ENCODE measurements around the gene MYO9A.

Gene MYO9A

DNA sequence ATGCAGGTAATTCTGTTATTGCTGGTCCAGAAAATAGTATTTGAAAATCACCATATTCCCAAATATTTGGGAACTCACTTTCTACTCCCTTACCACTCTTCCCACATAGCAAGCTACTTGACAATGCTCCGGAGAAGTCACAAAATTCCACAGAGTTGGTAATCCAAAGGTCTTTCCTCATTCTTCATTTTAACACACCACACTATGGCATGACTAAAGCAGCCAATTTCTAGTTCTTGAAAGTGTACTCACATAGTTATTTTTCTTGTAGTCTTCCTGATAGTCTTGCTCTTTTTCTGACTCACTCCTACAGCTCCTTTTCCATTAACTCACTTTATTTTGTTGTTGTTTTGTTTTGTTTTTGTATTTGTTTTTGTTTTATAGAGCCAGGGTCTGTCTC, 67.2 kb downstream of the MYO9A start:
- Histone ChIP-seq H3K9me3 (ENCODE audit: severe bottlenecking) (no peaks in the 10 kb centered on the region), H3K27ac (ENCODE audit: poor library complexity, severe bottlenecking) (no peak overlapping the region), H3K27me3 (ENCODE audit: insufficient read depth, poor library complexity, severe bottlenecking) (no peaks in the 10 kb centered on the region), H3K36me3 (ENCODE audit: low read depth) (peaks cover 11% of the 10 kb centered on the region; the same call in 1 of the 2 replicates), H3K4me1 (ENCODE audit: insufficient read depth, poor library complexity, severe bottlenecking) (no peaks in the 10 kb centered on the region), H3K4me3 (ENCODE audit: severe bottlenecking) (no peak overlapping the region)
- ATAC-seq (ENCODE audit: low read depth) (no peak), DNase-seq (ENCODE audit: low spot score) (no peak)
- TF ChIP-seq, protein P1, sequence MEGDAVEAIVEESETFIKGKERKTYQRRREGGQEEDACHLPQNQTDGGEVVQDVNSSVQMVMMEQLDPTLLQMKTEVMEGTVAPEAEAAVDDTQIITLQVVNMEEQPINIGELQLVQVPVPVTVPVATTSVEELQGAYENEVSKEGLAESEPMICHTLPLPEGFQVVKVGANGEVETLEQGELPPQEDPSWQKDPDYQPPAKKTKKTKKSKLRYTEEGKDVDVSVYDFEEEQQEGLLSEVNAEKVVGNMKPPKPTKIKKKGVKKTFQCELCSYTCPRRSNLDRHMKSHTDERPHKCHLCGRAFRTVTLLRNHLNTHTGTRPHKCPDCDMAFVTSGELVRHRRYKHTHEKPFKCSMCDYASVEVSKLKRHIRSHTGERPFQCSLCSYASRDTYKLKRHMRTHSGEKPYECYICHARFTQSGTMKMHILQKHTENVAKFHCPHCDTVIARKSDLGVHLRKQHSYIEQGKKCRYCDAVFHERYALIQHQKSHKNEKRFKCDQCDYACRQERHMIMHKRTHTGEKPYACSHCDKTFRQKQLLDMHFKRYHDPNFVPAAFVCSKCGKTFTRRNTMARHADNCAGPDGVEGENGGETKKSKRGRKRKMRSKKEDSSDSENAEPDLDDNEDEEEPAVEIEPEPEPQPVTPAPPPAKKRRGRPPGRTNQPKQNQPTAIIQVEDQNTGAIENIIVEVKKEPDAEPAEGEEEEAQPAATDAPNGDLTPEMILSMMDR (IDR thresholded peaks at IDR 0.05; ENCODE audit: poor library complexity, severe bottlenecking) = no peak

DNA sequence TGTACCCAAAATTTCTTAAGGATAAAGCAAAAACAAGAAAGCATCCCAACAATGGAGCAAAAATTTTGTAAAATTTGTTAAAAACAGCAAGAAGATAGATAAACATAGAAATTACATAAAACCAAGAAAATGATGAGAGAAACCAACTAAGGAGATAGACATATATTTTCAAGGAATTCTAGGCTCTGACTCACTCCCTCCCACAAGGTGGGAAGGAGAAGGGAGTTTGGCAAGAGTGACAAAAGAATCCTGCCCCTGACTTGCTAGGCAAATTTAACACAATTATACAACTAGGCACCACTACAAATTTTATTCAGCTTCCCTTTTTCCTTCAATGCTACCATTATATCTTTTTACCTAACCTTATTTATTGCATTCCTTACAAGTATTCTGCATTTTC, 70.9 kb downstream of the MYO9A start:
- no peaks in the 10 kb centered on the region for H3K9me3 ChIP-seq (ENCODE audit: severe bottlenecking)
- no peaks in the 10 kb centered on the region for H3K27me3 ChIP-seq (ENCODE audit: insufficient read depth, poor library complexity, severe bottlenecking)
- no peak overlapping the region for H3K4me3 ChIP-seq (ENCODE audit: severe bottlenecking)
- TF ChIP-seq, protein P1 (IDR thresholded peaks at IDR 0.05; ENCODE audit: poor library complexity, severe bottlenecking) = no peak
- H3K4me1 ChIP-seq (ENCODE audit: insufficient read depth, poor library complexity, severe bottlenecking) = peaks cover 5% of the 10 kb centered on the region
- no peak for DNase-seq (ENCODE audit: low spot score)
- H3K27ac ChIP-seq (ENCODE audit: poor library complexity, severe bottlenecking) = no peak overlapping the region
- peaks cover 18% of the 10 kb centered on the region; the same call in 1 of the 2 replicates for H3K36me3 ChIP-seq (ENCODE audit: low read depth)
- 0 out of 3 replicates have a peak, but pooled peaks have one; percentile 35 for ATAC-seq (ENCODE audit: low read depth)

DNA sequence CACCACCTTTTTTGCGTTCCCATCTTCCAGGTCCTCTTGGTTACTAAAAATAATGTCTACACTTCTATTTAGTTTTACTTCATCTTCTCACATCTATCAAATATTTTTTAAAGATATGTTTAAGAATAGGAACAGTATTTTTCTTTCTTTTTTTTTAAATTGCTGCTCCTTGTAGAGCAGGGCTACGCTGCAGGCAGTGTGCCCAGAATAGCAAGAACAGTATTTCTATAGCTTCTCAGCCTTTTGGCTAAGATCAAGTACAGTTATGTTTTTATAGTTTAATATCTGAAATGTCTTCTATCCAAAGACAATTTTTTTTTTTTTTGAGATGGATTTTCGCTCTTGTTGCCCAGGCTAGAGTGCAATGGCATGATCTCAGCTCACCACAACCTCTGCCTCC, 73.0 kb downstream of the MYO9A start:
- Histone ChIP-seq H3K36me3 (ENCODE audit: low read depth) (peaks cover 27% of the 10 kb centered on the region), H3K4me3 (ENCODE audit: severe bottlenecking) (no peak overlapping the region), H3K9me3 (ENCODE audit: severe bottlenecking) (no peaks in the 10 kb centered on the region), H3K4me1 (ENCODE audit: insufficient read depth, poor library complexity, severe bottlenecking) (peaks cover 5% of the 10 kb centered on the region), H3K27me3 (ENCODE audit: insufficient read depth, poor library complexity, severe bottlenecking) (no peaks in the 10 kb centered on the region), H3K27ac (ENCODE audit: poor library complexity, severe bottlenecking) (no peak overlapping the region)
- TF ChIP-seq, protein P1 (IDR thresholded peaks at IDR 0.05; ENCODE audit: poor library complexity, severe bottlenecking) = no peak
- ATAC-seq (ENCODE audit: low read depth) (no peak), DNase-seq (ENCODE audit: low spot score) (no peak)

DNA sequence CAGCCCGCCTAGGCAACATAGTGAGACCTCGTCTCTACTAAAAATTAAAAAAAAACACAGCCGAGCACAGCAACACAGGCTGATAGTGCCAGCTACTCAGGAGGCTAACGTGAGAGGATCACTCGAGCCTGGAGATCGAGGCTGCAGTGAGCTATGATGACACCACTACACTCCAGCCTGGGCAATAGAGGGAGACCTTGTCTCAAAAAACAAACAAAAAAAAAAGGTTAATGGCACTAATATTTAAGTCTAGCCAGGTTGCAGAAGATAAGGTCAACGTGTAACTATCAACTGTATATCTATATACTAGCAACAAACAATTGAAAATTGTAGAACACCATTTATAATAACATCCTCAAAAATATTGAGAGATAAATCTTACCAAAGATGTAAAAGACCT, 75.1 kb downstream of the MYO9A start:
- TF ChIP-seq, protein P1 (IDR thresholded peaks at IDR 0.05; ENCODE audit: poor library complexity, severe bottlenecking) = no peak
- peaks cover 5% of the 10 kb centered on the region for H3K4me1 ChIP-seq (ENCODE audit: insufficient read depth, poor library complexity, severe bottlenecking)
- H3K27me3 ChIP-seq (ENCODE audit: insufficient read depth, poor library complexity, severe bottlenecking) = no peaks in the 10 kb centered on the region
- ATAC-seq (ENCODE audit: low read depth) = peak; percentile 28; the same call in 1 of the 3 replicates
- H3K36me3 ChIP-seq (ENCODE audit: low read depth) = peaks cover 27% of the 10 kb centered on the region
- no peak for DNase-seq (ENCODE audit: low spot score)
- no peak overlapping the region for H3K27ac ChIP-seq (ENCODE audit: poor library complexity, severe bottlenecking)
- no peak overlapping the region for H3K4me3 ChIP-seq (ENCODE audit: severe bottlenecking)
- no peaks in the 10 kb centered on the region for H3K9me3 ChIP-seq (ENCODE audit: severe bottlenecking)

DNA sequence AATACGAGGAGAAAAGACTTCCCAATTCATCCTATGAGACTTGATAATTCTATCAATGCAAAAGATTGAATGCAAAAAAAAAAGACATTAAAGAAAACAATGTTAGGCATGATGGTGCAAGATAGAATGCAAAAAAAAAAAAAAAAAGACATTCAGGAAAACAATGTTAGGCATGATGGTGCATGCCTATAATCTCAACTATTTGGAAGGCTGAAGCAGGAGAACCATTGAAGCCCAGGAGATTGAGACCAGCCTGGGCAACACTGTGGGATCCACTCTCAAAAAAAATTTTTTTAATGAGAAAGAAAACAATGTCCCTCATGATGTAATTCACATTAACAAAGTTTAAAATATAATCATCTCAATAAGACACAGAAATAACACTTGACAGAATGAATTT, 75.9 kb downstream of the MYO9A start:
- no peak overlapping the region for H3K4me3 ChIP-seq (ENCODE audit: severe bottlenecking)
- TF ChIP-seq, protein P1 (IDR thresholded peaks at IDR 0.05; ENCODE audit: poor library complexity, severe bottlenecking) = no peak
- H3K36me3 ChIP-seq (ENCODE audit: low read depth) = peaks cover 27% of the 10 kb centered on the region
- H3K9me3 ChIP-seq (ENCODE audit: severe bottlenecking) = no peaks in the 10 kb centered on the region
- H3K27ac ChIP-seq (ENCODE audit: poor library complexity, severe bottlenecking) = no peak overlapping the region
- ATAC-seq (ENCODE audit: low read depth) (peak; percentile 55; the same call in 1 of the 3 replicates), DNase-seq (ENCODE audit: low spot score) (no peak)
- H3K27me3 ChIP-seq (ENCODE audit: insufficient read depth, poor library complexity, severe bottlenecking) = no peaks in the 10 kb centered on the region
- peaks cover 5% of the 10 kb centered on the region for H3K4me1 ChIP-seq (ENCODE audit: insufficient read depth, poor library complexity, severe bottlenecking)
